ENCODE data around the gene ERBB2.

- TF ChIP-seq CTCF (conservative IDR thresholded peaks at IDR 0.05; ENCODE audit: low read depth in 2 of 2): no peak
- TF ChIP-seq EZH2 (IDR thresholded peaks at IDR 0.05; ENCODE audit: low read depth, unreplicated experiment): no peak
- no peak for TF ChIP-seq ZNF331 (CRISPR knock-in tag; IDR thresholded peaks at IDR 0.05; ENCODE audit: low read depth)
- TF ChIP-seq CREB1 (CRISPR knock-in tag; IDR thresholded peaks at IDR 0.05; ENCODE audit: low read depth): no peak
- TF ChIP-seq EZH2phosphoT487 (IDR thresholded peaks at IDR 0.05; ENCODE audit: unreplicated experiment): no peak
- TF ChIP-seq POLR2AphosphoS5 (IDR thresholded peaks at IDR 0.05; ENCODE audit: low read depth): no peak
- TF ChIP-seq JUNB (IDR thresholded peaks at IDR 0.05; ENCODE audit: unreplicated experiment): no peak
Measured at GRCh38 chr17:39658346-39658745, 41.5 kb upstream of the ERBB2 start.

Measured in GM23338 (cell line).